HCT116 (cell line): ENCODE measurements around the gene LRP11.
"Not testable (repeated sequence)": the region's sequence is repeated elsewhere in the genome, so short reads cannot be mapped to it uniquely, and the experiment has no call there.

Experiments used
- CEBPB ChIP-seq: IDR thresholded peaks from 2 replicates; pipeline ENCODE4 v1.6.1; 2012; ENCODE audit warnings: low read depth
- EZH2 ChIP-seq: fragments of 200-600 bp; sonication (generic); IDR thresholded peaks from 2 replicates; pipeline ENCODE4 v1.6.1; 2017; ENCODE audit warnings: antibody characterized with exemption, mixed run types
- EZH2phosphoT487 ChIP-seq: fragments of 200-600 bp; IDR thresholded peaks from 2 replicates; pipeline ENCODE4 v1.6.1; 2018; ENCODE audit warnings: antibody characterized with exemption, borderline replicate concordance
- POLR2A ChIP-seq: IDR thresholded peaks from 2 replicates; pipeline ENCODE4 v1.7.0; 2011; ENCODE audit warnings: borderline replicate concordance; ENCODE audit not compliant: insufficient read depth, insufficient read length; ENCODE audit errors: extremely low read depth
- POLR2AphosphoS5 ChIP-seq: IDR thresholded peaks from 2 replicates; pipeline ENCODE4 v1.6.1; 2011; ENCODE audit warnings: mild to moderate bottlenecking, low read depth, low read length, moderate library complexity
- RAD21 ChIP-seq: IDR thresholded peaks from 2 replicates; pipeline ENCODE4 v1.6.1; 2012; ENCODE audit warnings: low read depth, mild to moderate bottlenecking
- TCF7L2 ChIP-seq: IDR thresholded peaks from 2 replicates; pipeline ENCODE4 v1.7.0; 2011; ENCODE audit warnings: borderline replicate concordance, inconsistent platforms; ENCODE audit not compliant: insufficient read depth, insufficient read length; ENCODE audit errors: extremely low read depth
- TF ChIP-seq, protein P1 (sequence below), 3 experiments: fragments of 200-600 bp in 1 of 3; sonication (generic) in 1 of 3; IDR thresholded peaks in 2 of 3; conservative IDR thresholded peaks in 1 of 3; 2 replicates each; pipeline ENCODE4 v1.5.1; 2012 to 2017; ENCODE audit warnings: low read depth in 2 of 3, low read length in 2 of 3, antibody characterized with exemption in 1 of 3, borderline replicate concordance in 1 of 3, control low read depth in 1 of 3, mild to moderate bottlenecking in 1 of 3, mixed read lengths in 1 of 3, mixed run types in 1 of 3, moderate library complexity in 1 of 3; ENCODE audit not compliant: insufficient read depth in 1 of 3

DNA sequence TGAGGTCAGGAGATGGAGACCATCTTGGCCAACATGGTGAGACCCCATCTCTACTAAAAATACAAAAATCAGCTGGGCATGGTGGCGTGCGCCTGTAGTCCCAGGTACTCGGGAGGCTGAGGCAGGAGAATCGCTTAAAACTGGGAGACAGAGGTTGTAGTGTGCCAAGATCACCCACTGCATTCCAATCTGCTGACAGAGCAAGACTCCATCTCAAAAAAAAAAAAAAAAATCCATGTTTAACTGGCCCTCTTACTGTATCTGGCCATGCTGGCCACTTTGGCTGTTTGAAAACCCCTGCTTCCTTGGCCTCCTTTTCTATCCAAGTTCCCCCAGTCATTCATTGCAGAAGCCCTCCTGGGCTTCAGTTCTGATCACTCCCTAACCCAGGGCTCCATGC lies 20.1 kb downstream of the LRP11 start:
- TF ChIP-seq CEBPB, TCF7L2, RAD21, POLR2A, EZH2, EZH2phosphoT487, POLR2AphosphoS5: not testable (repeated sequence)
- TF ChIP-seq, protein P1, sequence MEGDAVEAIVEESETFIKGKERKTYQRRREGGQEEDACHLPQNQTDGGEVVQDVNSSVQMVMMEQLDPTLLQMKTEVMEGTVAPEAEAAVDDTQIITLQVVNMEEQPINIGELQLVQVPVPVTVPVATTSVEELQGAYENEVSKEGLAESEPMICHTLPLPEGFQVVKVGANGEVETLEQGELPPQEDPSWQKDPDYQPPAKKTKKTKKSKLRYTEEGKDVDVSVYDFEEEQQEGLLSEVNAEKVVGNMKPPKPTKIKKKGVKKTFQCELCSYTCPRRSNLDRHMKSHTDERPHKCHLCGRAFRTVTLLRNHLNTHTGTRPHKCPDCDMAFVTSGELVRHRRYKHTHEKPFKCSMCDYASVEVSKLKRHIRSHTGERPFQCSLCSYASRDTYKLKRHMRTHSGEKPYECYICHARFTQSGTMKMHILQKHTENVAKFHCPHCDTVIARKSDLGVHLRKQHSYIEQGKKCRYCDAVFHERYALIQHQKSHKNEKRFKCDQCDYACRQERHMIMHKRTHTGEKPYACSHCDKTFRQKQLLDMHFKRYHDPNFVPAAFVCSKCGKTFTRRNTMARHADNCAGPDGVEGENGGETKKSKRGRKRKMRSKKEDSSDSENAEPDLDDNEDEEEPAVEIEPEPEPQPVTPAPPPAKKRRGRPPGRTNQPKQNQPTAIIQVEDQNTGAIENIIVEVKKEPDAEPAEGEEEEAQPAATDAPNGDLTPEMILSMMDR (IDR thresholded peaks at IDR 0.05 in 2 of 3, conservative IDR thresholded peaks at IDR 0.05 in 1 of 3; ENCODE audit: borderline replicate concordance in 1 of 3, insufficient read depth in 1 of 3, low read depth in 2 of 3, low read length in 2 of 3): not testable (repeated sequence)
